ENCODE measurements around the gene ERC2. TPM values are rescaled to one million over a fixed set of nuclear protein-coding genes. Genes with fewer than 3 reads are reported as not detected.

Gene ERC2
- total and polyA plus RNA-seq, 7 experiments from 2014 or later: not detected

DNA sequence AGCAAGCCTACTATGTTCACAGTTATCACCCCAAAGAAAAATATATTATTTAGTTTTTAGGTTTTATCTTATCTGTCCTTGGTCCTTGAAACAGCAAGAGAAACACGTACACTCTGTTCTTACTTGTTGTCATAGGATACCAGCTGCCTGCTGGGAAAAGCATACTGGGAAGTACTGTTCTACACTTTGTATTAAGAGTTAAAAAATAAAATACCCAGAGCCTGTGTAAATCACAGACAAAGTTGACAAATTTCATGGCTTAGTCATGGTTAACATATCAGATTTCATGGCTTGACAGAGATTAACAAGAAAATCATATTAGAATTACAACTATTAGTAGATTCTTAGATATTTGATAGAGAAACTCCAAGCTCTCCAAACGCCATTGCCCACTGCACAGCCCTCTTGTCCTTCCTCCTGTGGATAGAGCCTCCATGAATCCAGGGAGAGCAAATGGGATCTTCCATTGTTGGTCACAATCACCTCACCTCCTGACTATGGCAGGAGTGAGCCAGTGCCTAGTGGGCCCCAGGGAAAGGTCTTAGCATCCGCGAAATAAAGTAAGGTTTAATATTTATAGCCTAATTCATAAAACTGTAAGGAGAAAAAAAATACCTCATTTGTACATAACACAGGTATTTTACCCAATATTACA is 853.1 kb downstream of the ERC2 start:
- CTCF ChIA-PET: no interaction called here
- H3K36me3 Mint-ChIP-seq: no peaks in the 10 kb centered on the region
- Histone ChIP-seq H3K27ac (ENCODE audit: low read depth, low read length) (no peak overlapping the region), H3K9me3 (ENCODE audit: control insufficient read depth in 2 of 3, low read length in 3 of 3) (no peaks in the 10 kb centered on the region), H3K27me3 (ENCODE audit: control insufficient read depth in 2 of 2, insufficient read depth in 2 of 2, low read length in 2 of 2) (no peaks in the 10 kb centered on the region), H3K4me3 (ENCODE audit: low read length) (no peak overlapping the region), H3K4me1 (ENCODE audit: control insufficient read depth in 2 of 2, insufficient read depth in 2 of 2, low read length in 2 of 2) (no peaks in the 10 kb centered on the region), H3K36me3 (ENCODE audit: control insufficient read depth in 2 of 3, insufficient read depth in 3 of 3, low read length in 3 of 3) (no peaks in the 10 kb centered on the region)
- no peak for DNase-seq
- intact Hi-C loops (cut with micrococcal nuclease): no loop called here
- H3K27me3 Mint-ChIP-seq: peaks cover 0 to 10% (median 5%) of the 10 kb centered on the region in 5 donors
- ATAC-seq: no peak
- peaks cover 0 to 2% (median 0%) of the 10 kb centered on the region in 11 donors for H3K9me3 Mint-ChIP-seq
- H3K4me1 Mint-ChIP-seq: no peaks in the 10 kb centered on the region
- POLR2A ChIA-PET: no interaction called here
- no peak overlapping the region for H3K4me3 Mint-ChIP-seq
- no peak overlapping the region for H3K27ac Mint-ChIP-seq

GRCh38 chr3:55611121-55611520 is 857.1 kb downstream of the ERC2 start:
- CTCF ChIA-PET: no interaction called here
- Histone ChIP-seq H3K27ac (ENCODE audit: low read depth, low read length) (no peak overlapping the region), H3K27me3 (ENCODE audit: control insufficient read depth in 2 of 2, insufficient read depth in 2 of 2, low read length in 2 of 2) (no peaks in the 10 kb centered on the region), H3K4me3 (ENCODE audit: low read length) (no peak overlapping the region), H3K36me3 (ENCODE audit: control insufficient read depth in 2 of 3, insufficient read depth in 3 of 3, low read length in 3 of 3) (no peaks in the 10 kb centered on the region), H3K4me1 (ENCODE audit: control insufficient read depth in 2 of 2, insufficient read depth in 2 of 2, low read length in 2 of 2) (no peaks in the 10 kb centered on the region), H3K9me3 (ENCODE audit: control insufficient read depth in 2 of 3, low read length in 3 of 3) (no peaks in the 10 kb centered on the region)
- Mint-ChIP-seq H3K36me3 (no peaks in the 10 kb centered on the region), H3K27ac (no peak overlapping the region), H3K4me1 (peaks cover 0 to 1% (median 0%) of the 10 kb centered on the region in 7 donors), H3K9me3 (peaks cover 0 to 4% (median 0%) of the 10 kb centered on the region in 11 donors), H3K4me3 (no peak overlapping the region), H3K27me3 (peaks cover 0 to 11% (median 4%) of the 10 kb centered on the region in 5 donors)
- ATAC-seq: no peak
- POLR2A ChIA-PET: no interaction called here
- no peak for DNase-seq
- intact Hi-C loops (cut with micrococcal nuclease): no loop called here

- Mint-ChIP-seq H3K27me3 (peaks cover 0 to 7% (median 5%) of the 10 kb centered on the region in 5 donors), H3K27ac (no peak overlapping the region), H3K4me3 (no peak overlapping the region), H3K36me3 (no peaks in the 10 kb centered on the region), H3K9me3 (peaks cover 0 to 4% (median 0%) of the 10 kb centered on the region in 11 donors), H3K4me1 (peaks cover 0 to 1% (median 0%) of the 10 kb centered on the region in 7 donors)
- DNase-seq (no peak), ATAC-seq (no peak)
- POLR2A ChIA-PET: no interaction called here
- Histone ChIP-seq H3K4me3 (ENCODE audit: low read length) (no peak overlapping the region), H3K27me3 (ENCODE audit: control insufficient read depth in 2 of 2, insufficient read depth in 2 of 2, low read length in 2 of 2) (no peaks in the 10 kb centered on the region), H3K4me1 (ENCODE audit: control insufficient read depth in 2 of 2, insufficient read depth in 2 of 2, low read length in 2 of 2) (no peaks in the 10 kb centered on the region), H3K27ac (ENCODE audit: low read depth, low read length) (no peak overlapping the region), H3K9me3 (ENCODE audit: control insufficient read depth in 2 of 3, low read length in 3 of 3) (no peaks in the 10 kb centered on the region), H3K36me3 (ENCODE audit: control insufficient read depth in 2 of 3, insufficient read depth in 3 of 3, low read length in 3 of 3) (no peaks in the 10 kb centered on the region)
- CTCF ChIA-PET: no interaction called here
- intact Hi-C loops (cut with micrococcal nuclease): no loop called here
Observed at GRCh38 chr3:55609230-55609827, 858.9 kb downstream of the ERC2 start.

DNA sequence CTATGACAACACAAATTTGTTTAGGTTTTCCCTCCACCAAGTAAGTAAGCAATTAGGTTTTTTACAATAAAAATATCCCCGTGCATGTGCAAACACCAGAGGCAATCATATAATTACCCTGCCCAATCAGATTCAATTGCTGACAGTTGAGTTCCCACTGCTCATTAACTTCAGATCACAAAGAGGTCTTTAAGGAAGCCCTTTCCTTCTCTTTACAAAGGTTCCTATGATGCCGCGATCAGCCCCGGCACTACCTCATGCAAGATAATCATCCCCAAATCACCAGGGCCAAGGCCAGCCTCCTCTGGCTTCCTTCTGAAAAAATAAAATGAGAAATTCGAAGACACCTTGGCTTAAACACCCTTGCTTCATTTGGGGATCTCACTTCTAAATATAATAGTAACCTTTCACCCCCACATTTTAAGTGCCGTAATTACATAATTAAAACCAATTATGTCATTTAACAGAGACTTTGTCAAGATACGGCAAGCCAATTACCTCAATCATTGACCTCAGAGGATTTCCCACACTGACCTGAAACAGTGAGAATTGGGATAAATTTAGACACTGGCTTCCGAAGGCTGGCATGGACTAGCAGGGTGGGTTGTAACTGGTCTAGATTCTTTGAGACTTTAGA is 859.8 kb downstream of the ERC2 start:
- CTCF ChIA-PET: no interaction called here

GRCh38 chr3:55607844-55608243 is 860.4 kb downstream of the ERC2 start:
- Histone ChIP-seq H3K27me3 (ENCODE audit: control insufficient read depth in 2 of 2, insufficient read depth in 2 of 2, low read length in 2 of 2) (no peaks in the 10 kb centered on the region), H3K36me3 (ENCODE audit: control insufficient read depth in 2 of 3, insufficient read depth in 3 of 3, low read length in 3 of 3) (no peaks in the 10 kb centered on the region), H3K9me3 (ENCODE audit: control insufficient read depth in 2 of 3, low read length in 3 of 3) (no peaks in the 10 kb centered on the region), H3K4me1 (ENCODE audit: control insufficient read depth in 2 of 2, insufficient read depth in 2 of 2, low read length in 2 of 2) (no peaks in the 10 kb centered on the region), H3K4me3 (ENCODE audit: low read length) (no peak overlapping the region), H3K27ac (ENCODE audit: low read depth, low read length) (no peak overlapping the region)
- intact Hi-C loops (cut with micrococcal nuclease): no loop called here
- Mint-ChIP-seq H3K4me1 (peaks cover 0 to 1% (median 0%) of the 10 kb centered on the region in 7 donors), H3K27me3 (peaks cover 0 to 8% (median 5%) of the 10 kb centered on the region in 5 donors), H3K4me3 (no peak overlapping the region), H3K27ac (no peak overlapping the region), H3K36me3 (peaks cover 0 to under 1% (median 0%) of the 10 kb centered on the region in 5 donors), H3K9me3 (peaks cover 0 to 4% (median 0%) of the 10 kb centered on the region in 11 donors)
- DNase-seq (no peak), ATAC-seq (no peak)
- POLR2A ChIA-PET: no interaction called here
- CTCF ChIA-PET: no interaction called here

More for the DNA sequence above, 859.8 kb downstream of the ERC2 start:
- Histone ChIP-seq H3K4me1 (ENCODE audit: control insufficient read depth in 2 of 2, insufficient read depth in 2 of 2, low read length in 2 of 2) (no peaks in the 10 kb centered on the region), H3K27me3 (ENCODE audit: control insufficient read depth in 2 of 2, insufficient read depth in 2 of 2, low read length in 2 of 2) (no peaks in the 10 kb centered on the region), H3K9me3 (ENCODE audit: control insufficient read depth in 2 of 3, low read length in 3 of 3) (no peaks in the 10 kb centered on the region), H3K4me3 (ENCODE audit: low read length) (no peak overlapping the region), H3K27ac (ENCODE audit: low read depth, low read length) (no peak overlapping the region), H3K36me3 (ENCODE audit: control insufficient read depth in 2 of 3, insufficient read depth in 3 of 3, low read length in 3 of 3) (no peaks in the 10 kb centered on the region)
- Mint-ChIP-seq H3K9me3 (peaks cover 0 to 4% (median 0%) of the 10 kb centered on the region in 11 donors), H3K4me3 (no peak overlapping the region), H3K27me3 (peaks cover 0 to 7% (median 5%) of the 10 kb centered on the region in 5 donors), H3K4me1 (peaks cover 0 to 1% (median 0%) of the 10 kb centered on the region in 7 donors), H3K27ac (no peak overlapping the region), H3K36me3 (no peaks in the 10 kb centered on the region)
- DNase-seq: no peak
- intact Hi-C loops (cut with micrococcal nuclease): no loop called here
- ATAC-seq: no peak
- POLR2A ChIA-PET: no interaction called here

DNA sequence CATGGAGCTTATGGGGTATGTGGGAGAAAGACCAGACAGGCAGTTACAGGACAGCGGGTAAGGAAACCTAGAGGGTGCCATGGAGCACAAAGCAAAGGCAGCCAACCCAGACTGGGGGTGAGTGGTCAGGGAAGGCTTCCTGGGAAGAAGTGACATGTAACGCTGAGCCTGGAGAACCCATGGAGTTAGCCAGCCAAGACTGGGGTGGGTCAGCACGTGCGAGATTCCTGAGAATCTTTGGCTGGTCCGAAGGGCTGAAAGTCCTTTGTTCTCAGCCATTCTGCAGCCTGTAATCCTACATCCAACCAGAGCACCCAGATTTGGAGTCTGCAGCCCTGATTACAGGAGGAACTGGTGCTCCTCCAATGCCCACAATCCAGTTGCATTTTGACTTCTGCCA is 861.1 kb downstream of the ERC2 start:
- Mint-ChIP-seq H3K9me3 (peaks cover 0 to 4% (median 0%) of the 10 kb centered on the region in 11 donors), H3K27me3 (peaks cover under 1 to 13% (median 5%) of the 10 kb centered on the region in 5 donors), H3K27ac (no peak overlapping the region), H3K36me3 (peaks cover 0 to 3% (median 0%) of the 10 kb centered on the region in 5 donors), H3K4me3 (no peak overlapping the region), H3K4me1 (peaks cover 0 to 1% (median 0%) of the 10 kb centered on the region in 7 donors)
- Histone ChIP-seq H3K4me3 (ENCODE audit: low read length) (no peak overlapping the region), H3K4me1 (ENCODE audit: control insufficient read depth in 2 of 2, insufficient read depth in 2 of 2, low read length in 2 of 2) (no peaks in the 10 kb centered on the region), H3K9me3 (ENCODE audit: control insufficient read depth in 2 of 3, low read length in 3 of 3) (no peaks in the 10 kb centered on the region), H3K27me3 (ENCODE audit: control insufficient read depth in 2 of 2, insufficient read depth in 2 of 2, low read length in 2 of 2) (no peaks in the 10 kb centered on the region), H3K27ac (ENCODE audit: low read depth, low read length) (no peak overlapping the region), H3K36me3 (ENCODE audit: control insufficient read depth in 2 of 3, insufficient read depth in 3 of 3, low read length in 3 of 3) (no peaks in the 10 kb centered on the region)
- ChIA-PET POLR2A (no interaction called here), CTCF (no interaction called here)
- intact Hi-C loops (cut with micrococcal nuclease): no loop called here
- no peak for DNase-seq
- no peak for ATAC-seq
